Upper lobe of left lung (tissue), 4 donors: ENCODE results near the gene MON1A.

Source experiments
- EP300 ChIP-seq, 4 donors: sonication (generic); formaldehyde crosslinking; IDR thresholded peaks; one replicate each; pipeline ENCODE4 v1.5.1; 2017; ENCODE audit warnings: antibody characterized with exemption in 4 of 4, control low read depth in 2 of 4
- TF ChIP-seq, protein P1 (sequence below), 6 experiments: fragments of 450-650 bp in 4 of 6; fragments of 200-600 bp in 2 of 6; sonication (generic) in 2 of 6; IDR thresholded peaks; one replicate each; pipeline ENCODE4 v1.5.1; 2016 to 2019; ENCODE audit warnings: antibody characterized with exemption in 6 of 6

DNA sequence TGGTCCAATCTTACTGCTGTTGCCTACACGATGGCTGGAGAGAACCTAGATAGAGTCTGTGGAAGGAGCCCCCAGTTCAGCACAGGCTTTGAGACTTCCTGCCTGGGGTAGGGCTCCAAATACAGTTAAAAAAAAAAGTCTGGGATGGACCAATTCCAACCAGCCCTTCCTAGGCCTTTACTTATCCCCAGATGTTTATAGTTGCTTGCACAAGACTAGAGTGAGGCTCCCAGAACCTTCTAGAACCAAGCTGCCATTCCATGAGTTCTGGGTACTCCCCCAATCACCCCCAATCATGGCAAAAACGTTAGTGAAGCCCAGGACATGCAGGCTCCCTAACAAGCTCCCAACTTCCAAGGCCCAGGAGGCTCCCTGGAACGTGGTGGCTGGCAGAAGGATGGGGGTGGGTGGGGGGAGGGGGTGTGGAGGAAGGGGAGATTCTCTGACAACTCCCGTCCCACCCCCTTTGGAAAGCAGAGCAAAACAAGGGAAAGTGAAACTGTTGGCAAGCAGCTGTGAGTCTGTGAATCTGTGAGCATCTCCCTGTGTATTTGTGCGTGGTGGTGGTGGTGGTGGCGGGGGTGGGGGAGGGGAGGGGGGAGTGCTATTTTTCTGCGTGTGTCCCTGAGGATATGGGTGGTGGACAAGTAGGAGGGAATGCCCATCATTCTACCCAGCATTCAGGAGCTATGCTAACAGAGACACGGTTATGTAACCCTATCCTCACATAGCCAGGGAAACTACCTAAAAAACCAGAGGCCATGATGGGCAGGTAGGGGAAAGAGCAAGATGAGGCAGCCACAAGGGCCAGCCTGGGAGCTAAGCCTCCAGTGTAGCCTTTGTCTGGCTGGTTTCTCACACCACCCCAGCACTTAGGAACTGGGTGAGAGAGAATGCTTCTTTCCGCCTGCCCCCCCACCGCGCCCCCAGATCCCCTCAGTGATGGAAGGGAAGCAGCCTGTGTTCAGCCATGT is 28.0 kb downstream of the MON1A start:
- TF ChIP-seq, protein P1, sequence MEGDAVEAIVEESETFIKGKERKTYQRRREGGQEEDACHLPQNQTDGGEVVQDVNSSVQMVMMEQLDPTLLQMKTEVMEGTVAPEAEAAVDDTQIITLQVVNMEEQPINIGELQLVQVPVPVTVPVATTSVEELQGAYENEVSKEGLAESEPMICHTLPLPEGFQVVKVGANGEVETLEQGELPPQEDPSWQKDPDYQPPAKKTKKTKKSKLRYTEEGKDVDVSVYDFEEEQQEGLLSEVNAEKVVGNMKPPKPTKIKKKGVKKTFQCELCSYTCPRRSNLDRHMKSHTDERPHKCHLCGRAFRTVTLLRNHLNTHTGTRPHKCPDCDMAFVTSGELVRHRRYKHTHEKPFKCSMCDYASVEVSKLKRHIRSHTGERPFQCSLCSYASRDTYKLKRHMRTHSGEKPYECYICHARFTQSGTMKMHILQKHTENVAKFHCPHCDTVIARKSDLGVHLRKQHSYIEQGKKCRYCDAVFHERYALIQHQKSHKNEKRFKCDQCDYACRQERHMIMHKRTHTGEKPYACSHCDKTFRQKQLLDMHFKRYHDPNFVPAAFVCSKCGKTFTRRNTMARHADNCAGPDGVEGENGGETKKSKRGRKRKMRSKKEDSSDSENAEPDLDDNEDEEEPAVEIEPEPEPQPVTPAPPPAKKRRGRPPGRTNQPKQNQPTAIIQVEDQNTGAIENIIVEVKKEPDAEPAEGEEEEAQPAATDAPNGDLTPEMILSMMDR (IDR thresholded peaks at IDR 0.05): no peak
- TF ChIP-seq EP300 (IDR thresholded peaks at IDR 0.05): no peak
